NB4 (cell line): ENCODE measurements around the gene ME3.

ENCODE experiments used
- POLR2A ChIP-seq: IDR thresholded peaks from 2 replicates; pipeline ENCODE4 v1.6.1; 2011; ENCODE audit warnings: mild to moderate bottlenecking; ENCODE audit not compliant: insufficient read length; ENCODE audit errors: extremely low read depth
- TF ChIP-seq, protein P1 (sequence below): IDR thresholded peaks from one replicate; pipeline ENCODE4 v1.5.1; 2012; ENCODE audit warnings: low read depth, low read length
- TF ChIP-seq, protein P2 (sequence below): IDR thresholded peaks from 2 replicates; pipeline ENCODE4 v1.6.1; 2011; ENCODE audit warnings: low read depth, low read length

DNA sequence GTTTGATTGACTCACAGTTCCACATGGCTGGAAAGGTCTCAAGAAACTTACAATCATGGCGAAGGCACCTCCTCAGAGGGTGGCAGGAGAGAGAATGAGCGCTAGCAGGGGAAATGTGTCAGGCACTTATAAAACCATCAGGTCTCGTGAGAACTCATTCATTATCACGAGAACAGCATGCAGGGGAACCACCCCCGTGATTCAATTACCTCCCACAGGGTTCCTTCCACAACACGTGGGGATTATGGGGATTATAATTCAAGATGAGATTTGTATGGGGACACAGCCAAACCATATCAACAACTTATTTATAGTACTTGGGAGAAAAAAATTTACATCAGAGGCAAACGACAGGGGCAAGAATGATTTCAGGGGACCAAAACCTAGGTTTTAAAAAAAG is 3.0 kb downstream of the ME3 start:
- TF ChIP-seq POLR2A: no peak
- TF ChIP-seq, protein P1, sequence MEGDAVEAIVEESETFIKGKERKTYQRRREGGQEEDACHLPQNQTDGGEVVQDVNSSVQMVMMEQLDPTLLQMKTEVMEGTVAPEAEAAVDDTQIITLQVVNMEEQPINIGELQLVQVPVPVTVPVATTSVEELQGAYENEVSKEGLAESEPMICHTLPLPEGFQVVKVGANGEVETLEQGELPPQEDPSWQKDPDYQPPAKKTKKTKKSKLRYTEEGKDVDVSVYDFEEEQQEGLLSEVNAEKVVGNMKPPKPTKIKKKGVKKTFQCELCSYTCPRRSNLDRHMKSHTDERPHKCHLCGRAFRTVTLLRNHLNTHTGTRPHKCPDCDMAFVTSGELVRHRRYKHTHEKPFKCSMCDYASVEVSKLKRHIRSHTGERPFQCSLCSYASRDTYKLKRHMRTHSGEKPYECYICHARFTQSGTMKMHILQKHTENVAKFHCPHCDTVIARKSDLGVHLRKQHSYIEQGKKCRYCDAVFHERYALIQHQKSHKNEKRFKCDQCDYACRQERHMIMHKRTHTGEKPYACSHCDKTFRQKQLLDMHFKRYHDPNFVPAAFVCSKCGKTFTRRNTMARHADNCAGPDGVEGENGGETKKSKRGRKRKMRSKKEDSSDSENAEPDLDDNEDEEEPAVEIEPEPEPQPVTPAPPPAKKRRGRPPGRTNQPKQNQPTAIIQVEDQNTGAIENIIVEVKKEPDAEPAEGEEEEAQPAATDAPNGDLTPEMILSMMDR: no peak
- TF ChIP-seq, protein P2, sequence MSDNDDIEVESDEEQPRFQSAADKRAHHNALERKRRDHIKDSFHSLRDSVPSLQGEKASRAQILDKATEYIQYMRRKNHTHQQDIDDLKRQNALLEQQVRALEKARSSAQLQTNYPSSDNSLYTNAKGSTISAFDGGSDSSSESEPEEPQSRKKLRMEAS: no peak
